SK-N-SH (cell line): ENCODE measurements around the gene SLC16A11.

Source experiments
- NRF1 ChIP-seq: IDR thresholded peaks from 2 replicates; pipeline ENCODE4 v1.6.1; 2012; ENCODE audit warnings: low read depth, mild to moderate bottlenecking, low read length
- POLR2AphosphoS5 ChIP-seq: IDR thresholded peaks from 2 replicates; pipeline ENCODE4 v1.6.1; 2012; ENCODE audit warnings: low read depth, low read length
- SMC3 ChIP-seq: IDR thresholded peaks from 2 replicates; pipeline ENCODE4 v1.6.1; 2012; ENCODE audit warnings: low read depth, low read length, improper control_type of control experiment
- TEAD4 ChIP-seq: IDR thresholded peaks from 2 replicates; pipeline ENCODE4 v1.4.0; 2012; ENCODE audit warnings: mild to moderate bottlenecking, borderline replicate concordance; ENCODE audit not compliant: insufficient read depth
- TF ChIP-seq, protein P1 (sequence below): fragments of 200-600 bp; sonication (generic); IDR thresholded peaks from 2 replicates; pipeline ENCODE4 v1.6.1; 2017; ENCODE audit warnings: antibody characterized with exemption, mild to moderate bottlenecking, moderate library complexity
- TF ChIP-seq, protein P2 (sequence below): IDR thresholded peaks from 2 replicates; pipeline ENCODE4 v1.6.1; 2012; ENCODE audit warnings: mild to moderate bottlenecking, low read depth, low read length, moderate library complexity

DNA sequence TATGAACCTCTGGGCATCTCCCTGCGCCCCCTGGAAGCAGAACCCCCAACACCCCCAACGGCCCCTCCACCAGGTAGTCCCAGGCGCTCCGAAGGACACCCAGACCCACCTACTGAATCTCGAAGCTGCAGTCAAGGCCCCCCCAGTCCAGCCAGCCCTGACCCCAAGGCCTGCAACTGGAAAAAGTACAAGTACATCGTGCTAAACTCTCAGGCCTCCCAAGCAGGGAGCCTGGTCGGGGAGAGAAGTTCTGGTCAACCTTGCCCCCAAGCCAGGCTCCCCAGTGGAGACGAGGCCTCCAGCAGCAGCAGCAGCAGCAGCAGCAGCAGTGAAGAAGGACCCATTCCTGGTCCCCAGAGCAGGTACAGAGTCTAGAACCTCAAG is 19.5 kb downstream of the SLC16A11 start:
- TF ChIP-seq, protein P1, sequence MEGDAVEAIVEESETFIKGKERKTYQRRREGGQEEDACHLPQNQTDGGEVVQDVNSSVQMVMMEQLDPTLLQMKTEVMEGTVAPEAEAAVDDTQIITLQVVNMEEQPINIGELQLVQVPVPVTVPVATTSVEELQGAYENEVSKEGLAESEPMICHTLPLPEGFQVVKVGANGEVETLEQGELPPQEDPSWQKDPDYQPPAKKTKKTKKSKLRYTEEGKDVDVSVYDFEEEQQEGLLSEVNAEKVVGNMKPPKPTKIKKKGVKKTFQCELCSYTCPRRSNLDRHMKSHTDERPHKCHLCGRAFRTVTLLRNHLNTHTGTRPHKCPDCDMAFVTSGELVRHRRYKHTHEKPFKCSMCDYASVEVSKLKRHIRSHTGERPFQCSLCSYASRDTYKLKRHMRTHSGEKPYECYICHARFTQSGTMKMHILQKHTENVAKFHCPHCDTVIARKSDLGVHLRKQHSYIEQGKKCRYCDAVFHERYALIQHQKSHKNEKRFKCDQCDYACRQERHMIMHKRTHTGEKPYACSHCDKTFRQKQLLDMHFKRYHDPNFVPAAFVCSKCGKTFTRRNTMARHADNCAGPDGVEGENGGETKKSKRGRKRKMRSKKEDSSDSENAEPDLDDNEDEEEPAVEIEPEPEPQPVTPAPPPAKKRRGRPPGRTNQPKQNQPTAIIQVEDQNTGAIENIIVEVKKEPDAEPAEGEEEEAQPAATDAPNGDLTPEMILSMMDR: no peak
- TF ChIP-seq TEAD4 (no peak), POLR2AphosphoS5 (no peak), SMC3 (no peak), NRF1 (no peak)
- TF ChIP-seq, protein P2, sequence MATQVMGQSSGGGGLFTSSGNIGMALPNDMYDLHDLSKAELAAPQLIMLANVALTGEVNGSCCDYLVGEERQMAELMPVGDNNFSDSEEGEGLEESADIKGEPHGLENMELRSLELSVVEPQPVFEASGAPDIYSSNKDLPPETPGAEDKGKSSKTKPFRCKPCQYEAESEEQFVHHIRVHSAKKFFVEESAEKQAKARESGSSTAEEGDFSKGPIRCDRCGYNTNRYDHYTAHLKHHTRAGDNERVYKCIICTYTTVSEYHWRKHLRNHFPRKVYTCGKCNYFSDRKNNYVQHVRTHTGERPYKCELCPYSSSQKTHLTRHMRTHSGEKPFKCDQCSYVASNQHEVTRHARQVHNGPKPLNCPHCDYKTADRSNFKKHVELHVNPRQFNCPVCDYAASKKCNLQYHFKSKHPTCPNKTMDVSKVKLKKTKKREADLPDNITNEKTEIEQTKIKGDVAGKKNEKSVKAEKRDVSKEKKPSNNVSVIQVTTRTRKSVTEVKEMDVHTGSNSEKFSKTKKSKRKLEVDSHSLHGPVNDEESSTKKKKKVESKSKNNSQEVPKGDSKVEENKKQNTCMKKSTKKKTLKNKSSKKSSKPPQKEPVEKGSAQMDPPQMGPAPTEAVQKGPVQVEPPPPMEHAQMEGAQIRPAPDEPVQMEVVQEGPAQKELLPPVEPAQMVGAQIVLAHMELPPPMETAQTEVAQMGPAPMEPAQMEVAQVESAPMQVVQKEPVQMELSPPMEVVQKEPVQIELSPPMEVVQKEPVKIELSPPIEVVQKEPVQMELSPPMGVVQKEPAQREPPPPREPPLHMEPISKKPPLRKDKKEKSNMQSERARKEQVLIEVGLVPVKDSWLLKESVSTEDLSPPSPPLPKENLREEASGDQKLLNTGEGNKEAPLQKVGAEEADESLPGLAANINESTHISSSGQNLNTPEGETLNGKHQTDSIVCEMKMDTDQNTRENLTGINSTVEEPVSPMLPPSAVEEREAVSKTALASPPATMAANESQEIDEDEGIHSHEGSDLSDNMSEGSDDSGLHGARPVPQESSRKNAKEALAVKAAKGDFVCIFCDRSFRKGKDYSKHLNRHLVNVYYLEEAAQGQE: no peak
